NCI-H1436 (cell line): ENCODE data around the gene RPP14.

Experiments
- DNase-seq: peaks from one replicate; lab custom pipeline; 2025; lab: John Stamatoyannopoulos, UW

Gene RPP14

GRCh38 chr3:58357402-58357801 is 51.4 kb downstream of the RPP14 start:
- no peak for DNase-seq

- no peak for DNase-seq
These were observed 52.0 kb downstream of the RPP14 start for GRCh38 chr3:58358092-58358491.

GRCh38 chr3:58358808-58359207 is 52.8 kb downstream of the RPP14 start:
- no peak for DNase-seq

GRCh38 chr3:58359621-58360020 is 53.6 kb downstream of the RPP14 start:
- DNase-seq: no peak

- DNase-seq: no peak
These were observed 55.8 kb downstream of the RPP14 start for GRCh38 chr3:58361866-58362265.

GRCh38 chr3:58366699-58367098 is 60.7 kb downstream of the RPP14 start:
- no peak for DNase-seq

GRCh38 chr3:58369038-58369437 is 63.0 kb downstream of the RPP14 start:
- no peak for DNase-seq
